GM23338 (cell line): ENCODE data around the gene CGB2. TPM values are rescaled to one million over a fixed set of nuclear protein-coding genes. Genes with fewer than 3 reads are reported as not detected.

Experiments
- ATAC-seq: fragments of 200-7000 bp; cut with Tn5 transposase; 3 replicates; pipeline ENCODE4 v1.9.1; 2020
- DNase-seq: peaks from one replicate; pipeline ENCODE4 v3.0.0-alpha.2; 2015; ENCODE audit warnings: low spot score
- H2AFZ ChIP-seq: fragments of 200-600 bp; sonication (generic); 2 replicates; pipeline ENCODE4 v1.8.0; 2016; ENCODE audit warnings: antibody characterized with exemption, mild to moderate bottlenecking, moderate library complexity
- H3F3A ChIP-seq: fragments of 200-600 bp; sonication (generic); replicated peaks from 2 replicates; pipeline ENCODE4 v1.8.0; 2017; ENCODE audit warnings: antibody characterized with exemption, mixed run types, low read depth
- H3K27ac ChIP-seq: fragments of 200-600 bp; sonication (generic); 2 replicates; pipeline ENCODE4 v1.6.1; 2016; ENCODE audit warnings: low read depth
- H3K27me3 ChIP-seq: fragments of 200-600 bp; sonication (generic); 2 replicates; pipeline ENCODE4 v1.8.0; 2016; ENCODE audit warnings: mild to moderate bottlenecking, mixed run types, moderate library complexity; ENCODE audit not compliant: insufficient read depth
- H3K36me3 ChIP-seq: fragments of 200-600 bp; sonication (generic); 2 replicates; pipeline ENCODE4 v1.8.0; 2016; ENCODE audit warnings: mild to moderate bottlenecking; ENCODE audit not compliant: insufficient read depth
- H3K4me1 ChIP-seq: fragments of 200-600 bp; sonication (generic); 2 replicates; pipeline ENCODE4 v1.8.0; 2016; ENCODE audit warnings: mild to moderate bottlenecking, moderate library complexity; ENCODE audit not compliant: insufficient read depth
- H3K4me2 ChIP-seq: fragments of 200-600 bp; sonication (generic); 2 replicates; pipeline ENCODE4 v1.7.1; 2017; ENCODE audit warnings: mixed run types
- H3K4me3 ChIP-seq: fragments of 200-600 bp; sonication (generic); 2 replicates; pipeline ENCODE4 v1.6.1; 2016; ENCODE audit warnings: mixed run types
- H3K79me2 ChIP-seq: fragments of 200-600 bp; sonication (generic); replicated peaks from 2 replicates; pipeline ENCODE4 v1.8.0; 2017; ENCODE audit warnings: mild to moderate bottlenecking; ENCODE audit not compliant: insufficient read depth
- H3K9me2 ChIP-seq: fragments of 200-600 bp; sonication (generic); 2 replicates; pipeline ENCODE4 v1.8.0; 2017; ENCODE audit not compliant: insufficient read depth
- H4K20me1 ChIP-seq: fragments of 200-600 bp; sonication (generic); replicated peaks from 2 replicates; pipeline ENCODE4 v1.8.0; 2017; ENCODE audit warnings: mild to moderate bottlenecking; ENCODE audit not compliant: insufficient read depth
- H3K27ac Mint-ChIP-seq: 2 replicates; pipeline ENCODE4 v1.8.0; 2020; ENCODE audit warnings: inconsistent platforms, mild to moderate bottlenecking, moderate library complexity, mixed read lengths
- H3K27me3 Mint-ChIP-seq: 3 replicates; pipeline ENCODE4 v1.8.0; 2022; ENCODE audit warnings: low read depth, mild to moderate bottlenecking, moderate library complexity, mixed read lengths, inconsistent platforms; ENCODE audit not compliant: insufficient read depth, poor library complexity
- H3K36me3 Mint-ChIP-seq: 3 replicates; pipeline ENCODE4 v1.8.0; 2021; ENCODE audit warnings: low read depth, mild to moderate bottlenecking, inconsistent platforms, moderate library complexity, mixed read lengths
- H3K4me1 Mint-ChIP-seq: 3 replicates; pipeline ENCODE4 v1.8.0; 2020; ENCODE audit warnings: mild to moderate bottlenecking, inconsistent platforms, mixed read lengths
- H3K4me3 Mint-ChIP-seq: 3 replicates; pipeline ENCODE4 v1.8.0; 2021; ENCODE audit warnings: moderate library complexity, mild to moderate bottlenecking, inconsistent platforms, mixed read lengths
- H3K9me3 Mint-ChIP-seq: 3 replicates; pipeline ENCODE4 v1.8.0; 2020; ENCODE audit warnings: moderate library complexity, mild to moderate bottlenecking, inconsistent platforms, mixed read lengths
- CTCF ChIP-seq, 2 experiments: fragments of 200-600 bp in 1 of 2; sonication (generic) in 1 of 2; conservative IDR thresholded peaks; 2 replicates each; pipeline versions ENCODE4 v1.5.1 to v1.6.1; 2016 to 2017; ENCODE audit warnings: antibody characterized with exemption in 2 of 2, low read depth in 2 of 2, mild to moderate bottlenecking in 2 of 2, moderate library complexity in 1 of 2
- NANOG ChIP-seq: IDR thresholded peaks from 2 replicates; pipeline ENCODE4 v1.6.1; 2016; ENCODE audit warnings: antibody characterized with exemption, borderline replicate concordance
- polyA plus RNA-seq: library from polyadenylated mRNA; unstranded; fragments of >200 nt; fragmentation: Nextera tagmentation; extraction: Ambion mirVana; gene quantifications from 2 replicates; pipeline ENCODE4 v1.2.1, GENCODE V29; 2016
- total RNA-seq: library from RNA; depleted of rRNA; stranded (reverse); fragments of >200 nt; shearing (Covaris generic); gene quantifications from 2 replicates; pipeline ENCODE4 v1.2.3, GENCODE V29; 2014
- TF ChIP-seq, protein P1 (sequence below): fragments of 250-450 bp; sonication (Bioruptor Pico); IDR thresholded peaks from 2 replicates; pipeline ENCODE4 v1.5.0; 2020; ENCODE audit warnings: mild to moderate bottlenecking, moderate library complexity

Gene CGB2
- total and polyA plus RNA-seq, 2 experiments from 2014 or later: 0.57 TPM; not detected in 1

DNA sequence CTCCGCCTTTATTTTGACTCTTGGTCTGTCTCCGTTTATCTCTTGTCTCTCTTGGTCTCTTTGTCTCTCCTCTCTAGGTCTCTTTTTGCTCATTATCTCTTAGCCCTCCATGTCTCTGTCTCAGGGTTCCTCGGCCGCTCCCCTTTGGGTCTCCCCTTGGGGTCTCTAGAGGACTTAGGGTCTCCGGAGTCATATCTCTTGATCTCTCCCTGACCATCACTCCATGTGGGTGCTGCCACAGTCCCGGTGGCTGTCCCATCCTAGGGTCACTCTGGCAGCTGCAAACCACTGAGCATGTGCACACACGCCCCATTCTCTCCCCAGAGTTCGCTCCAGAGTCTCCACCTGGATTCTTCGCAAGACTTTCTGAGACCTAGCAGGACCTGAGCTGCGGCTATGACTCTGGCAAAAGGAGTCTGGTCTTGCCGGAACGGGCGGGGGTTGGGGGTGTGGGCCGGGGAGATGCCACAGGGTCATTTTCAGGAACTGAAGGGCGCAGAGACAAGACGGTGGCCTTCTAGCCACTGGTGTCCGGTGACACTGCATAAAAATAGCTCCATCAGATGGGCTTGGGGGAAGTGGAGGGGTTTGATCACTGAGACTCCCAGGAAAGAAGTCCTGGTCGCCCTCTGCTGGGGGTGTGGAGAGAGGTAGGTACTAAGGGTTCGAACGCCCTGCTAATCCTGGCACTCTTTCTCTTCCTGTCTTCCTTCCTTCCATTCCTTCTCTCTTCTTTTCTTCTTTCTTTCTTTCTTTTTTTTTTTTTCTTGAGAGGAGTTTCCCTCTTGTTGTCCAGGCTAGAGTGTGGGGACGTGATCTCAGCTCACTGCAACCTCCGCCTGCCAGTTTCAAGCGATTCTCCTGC, 42.1 kb downstream of the CGB2 start:
- Histone ChIP-seq H2AFZ (no peak overlapping the region), H4K20me1 (no peaks in the 10 kb centered on the region; the same call in 1 of the 2 replicates), H3K36me3 (no peaks in the 10 kb centered on the region), H3F3A (no peaks in the 10 kb centered on the region), H3K9me2 (0 out of 2 replicates have a peak, but pooled peaks cover 5% of the 10 kb centered on the region), H3K79me2 (no peaks in the 10 kb centered on the region), H3K27ac (no peak overlapping the region), H3K4me1 (peaks cover 7% of the 10 kb centered on the region), H3K4me3 (no peak overlapping the region), H3K4me2 (no peak overlapping the region), H3K27me3 (peaks cover 57% of the 10 kb centered on the region)
- H3K27ac Mint-ChIP-seq: no peak overlapping the region
- ATAC-seq (peak; percentile 52), DNase-seq (peak; percentile 67)
- H3K9me3 Mint-ChIP-seq: peaks cover 22% of the 10 kb centered on the region
- TF ChIP-seq, protein P1, sequence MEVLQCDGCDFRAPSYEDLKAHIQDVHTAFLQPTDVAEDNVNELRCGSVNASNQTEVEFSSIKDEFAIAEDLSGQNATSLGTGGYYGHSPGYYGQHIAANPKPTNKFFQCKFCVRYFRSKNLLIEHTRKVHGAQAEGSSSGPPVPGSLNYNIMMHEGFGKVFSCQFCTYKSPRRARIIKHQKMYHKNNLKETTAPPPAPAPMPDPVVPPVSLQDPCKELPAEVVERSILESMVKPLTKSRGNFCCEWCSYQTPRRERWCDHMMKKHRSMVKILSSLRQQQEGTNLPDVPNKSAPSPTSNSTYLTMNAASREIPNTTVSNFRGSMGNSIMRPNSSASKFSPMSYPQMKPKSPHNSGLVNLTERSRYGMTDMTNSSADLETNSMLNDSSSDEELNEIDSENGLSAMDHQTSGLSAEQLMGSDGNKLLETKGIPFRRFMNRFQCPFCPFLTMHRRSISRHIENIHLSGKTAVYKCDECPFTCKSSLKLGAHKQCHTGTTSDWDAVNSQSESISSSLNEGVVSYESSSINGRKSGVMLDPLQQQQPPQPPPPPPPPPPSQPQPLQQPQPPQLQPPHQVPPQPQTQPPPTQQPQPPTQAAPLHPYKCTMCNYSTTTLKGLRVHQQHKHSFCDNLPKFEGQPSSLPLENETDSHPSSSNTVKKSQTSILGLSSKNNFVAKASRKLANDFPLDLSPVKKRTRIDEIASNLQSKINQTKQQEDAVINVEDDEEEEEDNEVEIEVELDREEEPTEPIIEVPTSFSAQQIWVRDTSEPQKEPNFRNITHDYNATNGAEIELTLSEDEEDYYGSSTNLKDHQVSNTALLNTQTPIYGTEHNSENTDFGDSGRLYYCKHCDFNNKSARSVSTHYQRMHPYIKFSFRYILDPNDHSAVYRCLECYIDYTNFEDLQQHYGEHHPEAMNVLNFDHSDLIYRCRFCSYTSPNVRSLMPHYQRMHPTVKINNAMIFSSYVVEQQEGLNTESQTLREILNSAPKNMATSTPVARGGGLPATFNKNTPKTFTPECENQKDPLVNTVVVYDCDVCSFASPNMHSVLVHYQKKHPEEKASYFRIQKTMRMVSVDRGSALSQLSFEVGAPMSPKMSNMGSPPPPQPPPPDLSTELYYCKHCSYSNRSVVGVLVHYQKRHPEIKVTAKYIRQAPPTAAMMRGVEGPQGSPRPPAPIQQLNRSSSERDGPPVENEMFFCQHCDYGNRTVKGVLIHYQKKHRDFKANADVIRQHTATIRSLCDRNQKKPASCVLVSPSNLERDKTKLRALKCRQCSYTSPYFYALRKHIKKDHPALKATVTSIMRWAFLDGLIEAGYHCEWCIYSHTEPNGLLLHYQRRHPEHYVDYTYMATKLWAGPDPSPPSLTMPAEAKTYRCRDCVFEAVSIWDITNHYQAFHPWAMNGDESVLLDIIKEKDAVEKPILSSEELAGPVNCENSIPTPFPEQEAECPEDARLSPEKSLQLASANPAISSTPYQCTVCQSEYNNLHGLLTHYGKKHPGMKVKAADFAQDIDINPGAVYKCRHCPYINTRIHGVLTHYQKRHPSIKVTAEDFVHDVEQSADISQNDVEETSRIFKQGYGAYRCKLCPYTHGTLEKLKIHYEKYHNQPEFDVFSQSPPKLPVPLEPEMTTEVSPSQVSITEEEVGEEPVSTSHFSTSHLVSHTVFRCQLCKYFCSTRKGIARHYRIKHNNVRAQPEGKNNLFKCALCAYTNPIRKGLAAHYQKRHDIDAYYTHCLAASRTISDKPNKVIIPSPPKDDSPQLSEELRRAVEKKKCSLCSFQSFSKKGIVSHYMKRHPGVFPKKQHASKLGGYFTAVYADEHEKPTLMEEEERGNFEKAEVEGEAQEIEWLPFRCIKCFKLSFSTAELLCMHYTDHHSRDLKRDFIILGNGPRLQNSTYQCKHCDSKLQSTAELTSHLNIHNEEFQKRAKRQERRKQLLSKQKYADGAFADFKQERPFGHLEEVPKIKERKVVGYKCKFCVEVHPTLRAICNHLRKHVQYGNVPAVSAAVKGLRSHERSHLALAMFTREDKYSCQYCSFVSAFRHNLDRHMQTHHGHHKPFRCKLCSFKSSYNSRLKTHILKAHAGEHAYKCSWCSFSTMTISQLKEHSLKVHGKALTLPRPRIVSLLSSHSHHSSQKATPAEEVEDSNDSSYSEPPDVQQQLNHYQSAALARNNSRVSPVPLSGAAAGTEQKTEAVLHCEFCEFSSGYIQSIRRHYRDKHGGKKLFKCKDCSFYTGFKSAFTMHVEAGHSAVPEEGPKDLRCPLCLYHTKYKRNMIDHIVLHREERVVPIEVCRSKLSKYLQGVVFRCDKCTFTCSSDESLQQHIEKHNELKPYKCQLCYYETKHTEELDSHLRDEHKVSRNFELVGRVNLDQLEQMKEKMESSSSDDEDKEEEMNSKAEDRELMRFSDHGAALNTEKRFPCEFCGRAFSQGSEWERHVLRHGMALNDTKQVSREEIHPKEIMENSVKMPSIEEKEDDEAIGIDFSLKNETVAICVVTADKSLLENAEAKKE (CRISPR knock-in tag): no peak
- TF ChIP-seq NANOG (no peak), CTCF (conservative IDR thresholded peaks at IDR 0.05; ENCODE audit: low read depth in 2 of 2) (peak; percentile 37 to 73)
- peaks cover 7% of the 10 kb centered on the region; the same call in 2 of the 3 replicates for H3K36me3 Mint-ChIP-seq
- H3K27me3 Mint-ChIP-seq: peaks cover 56% of the 10 kb centered on the region
- peak overlapping the region; percentile 69 for H3K4me3 Mint-ChIP-seq
- H3K4me1 Mint-ChIP-seq: peaks cover 13% of the 10 kb centered on the region; the same call in 2 of the 3 replicates
